ENCODE results near the gene TXK.

The TXK gene

GRCh38 chr4:48138511-48138910 is 4.5 kb upstream of the TXK start:
- no peak for TF ChIP-seq CTCF (conservative IDR thresholded peaks at IDR 0.05; ENCODE audit: low read depth, low read length)
- DNase-seq (ENCODE audit: low read depth) = no peak
- H3K4me3 ChIP-seq (ENCODE audit: low read length) = no peak overlapping the region

GRCh38 chr4:48137846-48138245 is 3.8 kb upstream of the TXK start:
- no peak overlapping the region for H3K4me3 ChIP-seq (ENCODE audit: low read length)
- no peak for TF ChIP-seq CTCF (conservative IDR thresholded peaks at IDR 0.05; ENCODE audit: low read depth, low read length)
- DNase-seq (ENCODE audit: low read depth) = no peak

GRCh38 chr4:48133669-48134068 is 381 bp downstream of the TXK start:
- DNase-seq (ENCODE audit: low read depth) = no peak
- TF ChIP-seq CTCF (conservative IDR thresholded peaks at IDR 0.05; ENCODE audit: low read depth, low read length) = no peak

GRCh38 chr4:48131736-48132135 is 2.3 kb downstream of the TXK start:
- no peak for DNase-seq (ENCODE audit: low read depth)
- no peak overlapping the region for H3K4me3 ChIP-seq (ENCODE audit: low read length)
- TF ChIP-seq CTCF (conservative IDR thresholded peaks at IDR 0.05; ENCODE audit: low read depth, low read length) = no peak

More at GRCh38 chr4:48133669-48134068, 381 bp downstream of the TXK start:
- no peak overlapping the region for H3K4me3 ChIP-seq (ENCODE audit: low read length)

- H3K4me3 ChIP-seq (ENCODE audit: low read length) = no peak overlapping the region
- no peak for TF ChIP-seq CTCF (conservative IDR thresholded peaks at IDR 0.05; ENCODE audit: low read depth, low read length)
- no peak for DNase-seq (ENCODE audit: low read depth)
Observed at GRCh38 chr4:48130100-48130499, 4.0 kb downstream of the TXK start.

GRCh38 chr4:48129307-48130014 is 4.6 kb downstream of the TXK start:
- no peak for DNase-seq (ENCODE audit: low read depth)
- no peak overlapping the region for H3K4me3 ChIP-seq (ENCODE audit: low read length)
- peak; percentile 26 for TF ChIP-seq CTCF (conservative IDR thresholded peaks at IDR 0.05; ENCODE audit: low read depth, low read length)

GRCh38 chr4:48127682-48128404 is 6.2 kb downstream of the TXK start:
- DNase-seq (ENCODE audit: low read depth) = peak; percentile 94
- H3K4me3 ChIP-seq (ENCODE audit: low read length) = peak overlapping the region; percentile 31
- TF ChIP-seq CTCF (conservative IDR thresholded peaks at IDR 0.05; ENCODE audit: low read depth, low read length) = peak; percentile 71
